Caco-2 (cell line): Measurements from ENCODE around the gene MCRS1. TPM values are rescaled to one million over a fixed set of nuclear protein-coding genes. Genes with fewer than 3 reads are reported as not detected.

Experiments
- BruUV-seq: library from RNA; stranded (reverse); fragments of 400-500 nt; replicated peaks from 2 replicates; lab custom pipeline; 2021; lab: Mats Ljungman, UMichigan
- CTCF ChIA-PET: fragments of 300-600 bp; sonication (Branson Sonifier 250); formaldehyde crosslinking; loops from one replicate; lab custom pipeline; 2022; ENCODE audit warnings: antibody characterized with exemption; lab: Charles Lee
- POLR2A ChIA-PET: fragments of 300-600 bp; sonication (Branson Sonifier 250); formaldehyde crosslinking; loops from one replicate; lab custom pipeline; 2022; ENCODE audit warnings: antibody characterized with exemption; lab: Charles Lee
- DNase-seq, 2 experiments: peaks; one replicate each; pipeline versions ENCODE4 v3.0.0 to v3.0.0-alpha.2; 2020 to 2022
- H3K27me3 ChIP-seq: replicated peaks from 2 replicates; pipeline ENCODE4 v1.6.0; 2011; ENCODE audit warnings: low read length; ENCODE audit not compliant: control insufficient read depth, insufficient read depth
- H3K36me3 ChIP-seq: 2 replicates; pipeline ENCODE4 v1.5.1; 2011; ENCODE audit warnings: low read length; ENCODE audit not compliant: control insufficient read depth, insufficient read depth
- H3K4me1 ChIP-seq: fragments of 250-450 bp; sonication (Bioruptor Pico); 2 replicates; pipeline ENCODE4 v1.5.1; 2020; ENCODE audit warnings: mild to moderate bottlenecking
- H3K4me3 ChIP-seq: 2 replicates; pipeline ENCODE4 v1.5.1; 2011; ENCODE audit warnings: low read depth, mild to moderate bottlenecking, control low read depth, low read length
- H3K9me3 ChIP-seq: fragments of 250-450 bp; sonication (Bioruptor Pico); 2 replicates; pipeline ENCODE4 v1.5.1; 2020; ENCODE audit warnings: mild to moderate bottlenecking, moderate library complexity
- H3K27ac Mint-ChIP-seq: one replicate; pipeline ENCODE4 v1.8.0; 2022; ENCODE audit warnings: mixed read lengths; ENCODE audit not compliant: unreplicated experiment
- H3K27me3 Mint-ChIP-seq: one replicate; pipeline ENCODE4 v1.8.0; 2022; ENCODE audit warnings: mixed read lengths; ENCODE audit not compliant: insufficient read depth, unreplicated experiment
- H3K36me3 Mint-ChIP-seq: one replicate; pipeline ENCODE4 v1.8.0; 2022; ENCODE audit warnings: mild to moderate bottlenecking, mixed read lengths; ENCODE audit not compliant: insufficient read depth, unreplicated experiment
- H3K4me1 Mint-ChIP-seq: one replicate; pipeline ENCODE4 v1.8.0; 2022; ENCODE audit warnings: low read depth, mixed read lengths; ENCODE audit not compliant: unreplicated experiment
- H3K4me3 Mint-ChIP-seq: one replicate; pipeline ENCODE4 v1.8.0; 2022; ENCODE audit warnings: mild to moderate bottlenecking, moderate library complexity, mixed read lengths; ENCODE audit not compliant: unreplicated experiment
- H3K9me3 Mint-ChIP-seq: one replicate; pipeline ENCODE4 v1.8.0; 2022; ENCODE audit warnings: mixed read lengths; ENCODE audit not compliant: unreplicated experiment
- intact Hi-C: fragments of 100-400 bp; cut with micrococcal nuclease; formaldehyde crosslinking; loops from one replicate; pipeline ENCODE4 v1.10.0; 2022; ENCODE audit not compliant: unreplicated experiment
- total RNA-seq: library from RNA; stranded (reverse); gene quantifications from 2 replicates; pipeline ENCODE4 v1.2.3, GENCODE V29; 2022
- TF ChIP-seq, protein P1 (sequence below), 2 experiments: fragments of 200-600 bp in 1 of 2; IDR thresholded peaks; 1 replicate in 1 of 2; 2 replicates in 1 of 2; pipeline versions ENCODE4 v1.5.1 to v1.8.0; 2011 to 2022; ENCODE audit warnings: antibody characterized with exemption in 1 of 2, control low read depth in 1 of 2, inconsistent platforms in 1 of 2, low read depth in 1 of 2, low read length in 1 of 2, mild to moderate bottlenecking in 1 of 2, moderate library complexity in 1 of 2; ENCODE audit not compliant: insufficient read depth in 1 of 2, severe bottlenecking in 1 of 2, unreplicated experiment in 1 of 2

Gene MCRS1
- total RNA-seq, 1 experiment from 2014 or later: 122 TPM

- H3K9me3 ChIP-seq: no peaks in the 10 kb centered on the region
- intact Hi-C loops: loop anchor here (1.0 kb wide), 4 partner anchors 28 to 223 kb away; partner anchors contain the start of gene PRPF40B
- no peaks in the 10 kb centered on the region for H3K9me3 Mint-ChIP-seq
- H3K27me3 ChIP-seq: no peaks in the 10 kb centered on the region
- peaks cover 26% of the 10 kb centered on the region for H3K4me1 Mint-ChIP-seq
- no peaks in the 10 kb centered on the region for H3K27me3 Mint-ChIP-seq
- TF ChIP-seq, protein P1, sequence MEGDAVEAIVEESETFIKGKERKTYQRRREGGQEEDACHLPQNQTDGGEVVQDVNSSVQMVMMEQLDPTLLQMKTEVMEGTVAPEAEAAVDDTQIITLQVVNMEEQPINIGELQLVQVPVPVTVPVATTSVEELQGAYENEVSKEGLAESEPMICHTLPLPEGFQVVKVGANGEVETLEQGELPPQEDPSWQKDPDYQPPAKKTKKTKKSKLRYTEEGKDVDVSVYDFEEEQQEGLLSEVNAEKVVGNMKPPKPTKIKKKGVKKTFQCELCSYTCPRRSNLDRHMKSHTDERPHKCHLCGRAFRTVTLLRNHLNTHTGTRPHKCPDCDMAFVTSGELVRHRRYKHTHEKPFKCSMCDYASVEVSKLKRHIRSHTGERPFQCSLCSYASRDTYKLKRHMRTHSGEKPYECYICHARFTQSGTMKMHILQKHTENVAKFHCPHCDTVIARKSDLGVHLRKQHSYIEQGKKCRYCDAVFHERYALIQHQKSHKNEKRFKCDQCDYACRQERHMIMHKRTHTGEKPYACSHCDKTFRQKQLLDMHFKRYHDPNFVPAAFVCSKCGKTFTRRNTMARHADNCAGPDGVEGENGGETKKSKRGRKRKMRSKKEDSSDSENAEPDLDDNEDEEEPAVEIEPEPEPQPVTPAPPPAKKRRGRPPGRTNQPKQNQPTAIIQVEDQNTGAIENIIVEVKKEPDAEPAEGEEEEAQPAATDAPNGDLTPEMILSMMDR (IDR thresholded peaks at IDR 0.05; ENCODE audit: insufficient read depth in 1 of 2, low read depth in 1 of 2, low read length in 1 of 2, severe bottlenecking in 1 of 2, unreplicated experiment in 1 of 2): peak; percentile 90 to 97
- H3K4me3 ChIP-seq: no peak overlapping the region
- BruUV-seq: no TSS peak
- H3K36me3 ChIP-seq: peaks cover 4% of the 10 kb centered on the region
- peaks cover 24% of the 10 kb centered on the region for H3K36me3 Mint-ChIP-seq
- peaks cover 30% of the 10 kb centered on the region for H3K4me1 ChIP-seq
- DNase-seq: peak; percentile 93
- CTCF ChIA-PET: interaction anchor here (0.6 to 3.7 kb wide), 33 partner anchors 10 to 292 kb away, joined by 3 to 46 read pairs (median 5); partner anchors contain the start of genes DNAJC22, MCRS1, PRPF40B and SPATS2
- peak overlapping the region; percentile 19 for H3K4me3 Mint-ChIP-seq
- POLR2A ChIA-PET: interaction anchor here (0.7 to 1.5 kb wide), 5 partner anchors 13 to 214 kb away, joined by 4 to 8 read pairs (median 7); partner anchors contain the start of genes MCRS1, PRPF40B, SPATS2 and TMBIM6
- peak overlapping the region; percentile 21 for H3K27ac Mint-ChIP-seq
Measured at GRCh38 chr12:49580572-49581535, 12.9 kb upstream of the MCRS1 start.

DNA sequence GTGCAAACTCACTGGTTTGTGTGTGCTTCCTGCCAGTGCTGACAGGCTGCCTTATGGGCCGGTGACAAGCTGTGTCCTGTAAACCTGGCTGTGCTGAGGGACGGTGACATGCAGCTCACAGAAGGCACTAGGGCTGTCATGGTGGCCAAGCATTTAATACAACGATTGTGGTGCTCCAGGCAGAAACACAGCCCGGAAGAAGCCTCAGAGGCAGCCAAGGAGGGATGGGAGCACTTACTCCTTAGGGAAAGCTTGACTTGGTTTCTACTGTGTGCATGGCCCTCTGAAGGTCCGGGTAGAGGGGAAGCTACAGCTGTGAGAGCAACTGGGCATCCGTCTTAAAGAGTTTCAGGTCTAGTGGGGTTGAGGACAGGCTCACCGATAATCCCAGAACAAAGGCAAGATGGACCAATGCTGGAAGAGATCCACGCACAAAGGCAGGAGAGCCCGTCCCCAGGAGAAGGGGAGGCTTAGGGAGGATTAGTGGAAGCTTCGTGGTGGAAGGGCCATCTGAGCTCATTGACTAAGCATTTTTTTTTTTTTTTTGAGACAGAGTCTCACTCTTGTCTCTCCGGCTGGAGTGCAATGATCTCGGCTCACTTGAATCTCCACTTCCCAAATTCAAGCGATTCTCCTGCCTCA lies 10.7 kb upstream of the MCRS1 start:
- peaks cover 2% of the 10 kb centered on the region for H3K36me3 ChIP-seq
- Mint-ChIP-seq H3K27ac (no peak overlapping the region), H3K9me3 (no peaks in the 10 kb centered on the region), H3K36me3 (peaks cover 27% of the 10 kb centered on the region), H3K27me3 (no peaks in the 10 kb centered on the region), H3K4me1 (peaks cover 26% of the 10 kb centered on the region), H3K4me3 (no peak overlapping the region)
- no peaks in the 10 kb centered on the region for H3K27me3 ChIP-seq
- H3K4me3 ChIP-seq: no peak overlapping the region
- H3K9me3 ChIP-seq: no peaks in the 10 kb centered on the region
- ChIA-PET POLR2A (interaction anchor here (0.6 kb wide), 1 partner anchor 11 kb away, joined by 3 read pairs; no protein-coding TSS in a partner anchor), CTCF (interaction anchor here (1.1 to 3.7 kb wide), 2 partner anchors 10 to 25 kb away, joined by 4 to 46 read pairs; no protein-coding TSS in a partner anchor)
- TF ChIP-seq, protein P1 (IDR thresholded peaks at IDR 0.05; ENCODE audit: insufficient read depth in 1 of 2, low read depth in 1 of 2, low read length in 1 of 2, severe bottlenecking in 1 of 2, unreplicated experiment in 1 of 2): no peak
- BruUV-seq: no TSS peak
- intact Hi-C loops: no loop called here
- DNase-seq: no peak
- peaks cover 30% of the 10 kb centered on the region for H3K4me1 ChIP-seq
